Adrenal gland (tissue), 5 donors: Measurements from ENCODE around the gene KCNMA1.

ENCODE experiments used
- POLR2A ChIP-seq, 2 donors: fragments of 450-650 bp; IDR thresholded peaks; one replicate each; pipeline ENCODE4 v1.6.1; 2017; ENCODE audit warnings: antibody characterized with exemption in 2 of 2, mild to moderate bottlenecking in 2 of 2, moderate library complexity in 1 of 2
- TF ChIP-seq, protein P1 (sequence below), 6 experiments: fragments of 450-650 bp in 4 of 6; fragments of 200-600 bp in 2 of 6; sonication (generic) in 1 of 6; IDR thresholded peaks; 1 replicate in 5 of 6; 2 replicates in 1 of 6; pipeline versions ENCODE4 v1.5.1 to v1.8.0; 2016 to 2021; ENCODE audit warnings: antibody characterized with exemption in 6 of 6, mild to moderate bottlenecking in 2 of 6, moderate library complexity in 1 of 6
- donor health status: DM: no; HTN: no; CAD: no.

DNA sequence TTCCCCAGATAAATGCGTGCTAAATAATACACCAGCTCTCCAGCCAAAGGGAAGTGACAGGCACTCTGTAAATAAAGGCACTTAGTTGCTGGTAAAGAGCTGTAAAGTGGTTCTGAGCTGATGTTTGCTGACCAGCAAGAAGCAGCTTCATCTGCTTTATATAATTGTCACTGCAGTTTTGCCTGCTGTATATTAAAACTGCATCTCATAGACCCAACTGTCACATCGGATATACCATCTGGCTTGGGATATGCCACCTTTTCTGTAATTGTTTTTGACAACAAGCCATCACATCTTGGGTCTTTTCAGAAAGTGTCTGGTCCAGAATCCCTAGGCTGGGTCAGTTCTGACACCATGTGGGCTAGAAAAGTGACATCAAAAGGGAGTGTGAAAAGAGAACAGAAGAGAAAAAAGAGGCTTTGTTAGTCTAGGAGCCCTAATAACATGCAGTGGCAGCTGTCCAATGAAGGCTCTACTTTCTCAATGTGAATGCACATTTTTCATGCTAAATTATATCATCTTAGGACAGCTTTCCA, 697.6 kb downstream of the KCNMA1 start:
- TF ChIP-seq, protein P1, sequence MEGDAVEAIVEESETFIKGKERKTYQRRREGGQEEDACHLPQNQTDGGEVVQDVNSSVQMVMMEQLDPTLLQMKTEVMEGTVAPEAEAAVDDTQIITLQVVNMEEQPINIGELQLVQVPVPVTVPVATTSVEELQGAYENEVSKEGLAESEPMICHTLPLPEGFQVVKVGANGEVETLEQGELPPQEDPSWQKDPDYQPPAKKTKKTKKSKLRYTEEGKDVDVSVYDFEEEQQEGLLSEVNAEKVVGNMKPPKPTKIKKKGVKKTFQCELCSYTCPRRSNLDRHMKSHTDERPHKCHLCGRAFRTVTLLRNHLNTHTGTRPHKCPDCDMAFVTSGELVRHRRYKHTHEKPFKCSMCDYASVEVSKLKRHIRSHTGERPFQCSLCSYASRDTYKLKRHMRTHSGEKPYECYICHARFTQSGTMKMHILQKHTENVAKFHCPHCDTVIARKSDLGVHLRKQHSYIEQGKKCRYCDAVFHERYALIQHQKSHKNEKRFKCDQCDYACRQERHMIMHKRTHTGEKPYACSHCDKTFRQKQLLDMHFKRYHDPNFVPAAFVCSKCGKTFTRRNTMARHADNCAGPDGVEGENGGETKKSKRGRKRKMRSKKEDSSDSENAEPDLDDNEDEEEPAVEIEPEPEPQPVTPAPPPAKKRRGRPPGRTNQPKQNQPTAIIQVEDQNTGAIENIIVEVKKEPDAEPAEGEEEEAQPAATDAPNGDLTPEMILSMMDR (IDR thresholded peaks at IDR 0.05), result no peak
- no peak for TF ChIP-seq POLR2A (IDR thresholded peaks at IDR 0.05)
